ENCODE data around the gene PXDN. TPM values are rescaled to one million over a fixed set of nuclear protein-coding genes. Genes with fewer than 3 reads are reported as not detected.

Gene PXDN
- total and polyA plus RNA-seq, 2 of the 13 experiments (the other 11 are each of a cell fraction or from before 2014, with no cell fraction given): not detected

DNA sequence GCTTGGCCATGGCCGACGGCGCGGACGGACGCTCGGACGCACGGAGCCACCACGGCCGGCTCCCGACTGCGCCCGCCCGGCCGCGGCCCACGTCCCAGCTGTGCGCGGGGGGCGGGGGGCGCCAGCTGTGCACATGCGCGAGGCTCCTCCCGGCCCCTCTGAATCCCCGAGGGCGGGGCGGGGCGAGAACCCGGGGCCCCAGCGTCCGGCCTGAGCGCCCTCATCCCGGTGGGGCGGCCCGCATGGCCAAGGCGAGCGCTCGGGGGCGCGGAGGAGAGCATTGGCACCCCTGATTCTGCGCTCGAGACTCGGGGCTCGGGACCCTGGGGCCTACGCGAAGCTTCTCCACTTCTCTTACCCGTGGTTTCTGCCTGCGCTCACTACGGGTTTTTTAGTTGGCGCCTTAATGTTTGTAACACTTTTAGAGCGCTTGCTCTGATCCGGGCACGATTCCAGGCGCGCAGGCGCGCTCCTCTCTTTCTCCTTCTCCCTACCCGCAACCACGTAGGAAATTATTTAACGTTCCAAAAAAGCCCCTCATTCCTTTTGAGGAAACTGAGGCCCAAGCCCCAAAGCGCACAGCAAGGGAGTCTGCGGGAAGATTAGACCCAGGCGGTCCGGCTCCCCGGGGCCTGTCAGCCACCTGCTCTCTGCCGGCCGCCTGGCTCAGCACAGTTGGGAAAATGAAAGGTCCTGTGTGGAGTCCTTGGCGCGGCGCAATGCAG, at the start of gene PXDN (continued):
- TF ChIP-seq, protein P1, sequence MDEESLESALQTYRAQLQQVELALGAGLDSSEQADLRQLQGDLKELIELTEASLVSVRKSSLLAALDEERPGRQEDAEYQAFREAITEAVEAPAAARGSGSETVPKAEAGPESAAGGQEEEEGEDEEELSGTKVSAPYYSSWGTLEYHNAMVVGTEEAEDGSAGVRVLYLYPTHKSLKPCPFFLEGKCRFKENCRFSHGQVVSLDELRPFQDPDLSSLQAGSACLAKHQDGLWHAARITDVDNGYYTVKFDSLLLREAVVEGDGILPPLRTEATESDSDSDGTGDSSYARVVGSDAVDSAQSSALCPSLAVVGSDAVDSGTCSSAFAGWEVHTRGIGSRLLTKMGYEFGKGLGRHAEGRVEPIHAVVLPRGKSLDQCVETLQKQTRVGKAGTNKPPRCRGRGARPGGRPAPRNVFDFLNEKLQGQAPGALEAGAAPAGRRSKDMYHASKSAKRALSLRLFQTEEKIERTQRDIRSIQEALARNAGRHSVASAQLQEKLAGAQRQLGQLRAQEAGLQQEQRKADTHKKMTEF (CRISPR knock-in tag; IDR thresholded peaks at IDR 0.05): no peak
- TF ChIP-seq, protein P2, sequence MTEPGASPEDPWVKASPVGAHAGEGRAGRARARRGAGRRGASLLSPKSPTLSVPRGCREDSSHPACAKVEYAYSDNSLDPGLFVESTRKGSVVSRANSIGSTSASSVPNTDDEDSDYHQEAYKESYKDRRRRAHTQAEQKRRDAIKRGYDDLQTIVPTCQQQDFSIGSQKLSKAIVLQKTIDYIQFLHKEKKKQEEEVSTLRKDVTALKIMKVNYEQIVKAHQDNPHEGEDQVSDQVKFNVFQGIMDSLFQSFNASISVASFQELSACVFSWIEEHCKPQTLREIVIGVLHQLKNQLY (CRISPR knock-in tag; IDR thresholded peaks at IDR 0.05): no peak
- TF ChIP-seq ZNF570 (CRISPR knock-in tag; IDR thresholded peaks at IDR 0.05; ENCODE audit: borderline replicate concordance): no peak
- no peak for TF ChIP-seq ZNF12 (CRISPR knock-in tag; IDR thresholded peaks at IDR 0.05)
- TF ChIP-seq ZNF598 (CRISPR knock-in tag; IDR thresholded peaks at IDR 0.05; ENCODE audit: borderline replicate concordance): no peak
- TF ChIP-seq GPN1 (CRISPR knock-in tag; IDR thresholded peaks at IDR 0.05; ENCODE audit: borderline replicate concordance): no peak
- TF ChIP-seq ZNF318 (CRISPR knock-in tag; IDR thresholded peaks at IDR 0.05): no peak
- no peak for TF ChIP-seq ZNF740 (CRISPR knock-in tag; IDR thresholded peaks at IDR 0.05)
